Activated CD4-positive, alpha-beta T cell treated with anti-CD3 and anti-CD28 coated beads, Interleukin-2, amount 10 ng/mL, durations not matched to agents 24 days and 14 days (primary cell): ENCODE data around the gene LCOR. TPM values are rescaled to one million over a fixed set of nuclear protein-coding genes. Genes with fewer than 3 reads are reported as not detected.
A peak's percentile ranks its signal among the peaks of the same experiment; 100 is the strongest.

Experiments used
- DNase-seq: peaks from one replicate; pipeline ENCODE4 v3.0.0; 2022
- H3K27ac Mint-ChIP-seq: one replicate; pipeline ENCODE4 v1.8.0; 2022; ENCODE audit warnings: mild to moderate bottlenecking, mixed read lengths
- H3K27me3 Mint-ChIP-seq: one replicate; pipeline ENCODE4 v1.8.0; 2022; ENCODE audit warnings: mixed read lengths
- H3K36me3 Mint-ChIP-seq: one replicate; pipeline ENCODE4 v1.8.0; 2022; ENCODE audit warnings: low read depth, mild to moderate bottlenecking, mixed read lengths
- H3K4me1 Mint-ChIP-seq: one replicate; pipeline ENCODE4 v1.8.0; 2021; ENCODE audit warnings: mixed read lengths
- H3K4me3 Mint-ChIP-seq: one replicate; pipeline ENCODE4 v1.8.0; 2022; ENCODE audit warnings: mild to moderate bottlenecking, moderate library complexity, mixed read lengths
- H3K9me3 Mint-ChIP-seq: one replicate; pipeline ENCODE4 v1.8.0; 2021; ENCODE audit warnings: mixed read lengths
- intact Hi-C: fragments of 100-400 bp; cut with micrococcal nuclease; formaldehyde crosslinking; loops from one replicate; pipeline ENCODE4 v1.15.1; 2023
- total RNA-seq: library from RNA; stranded (reverse); gene quantifications from 2 replicates; pipeline ENCODE4 v1.2.3, GENCODE V29; 2022

Gene LCOR
- total RNA-seq, 1 donor from 2014 or later: 22.6 TPM

DNA sequence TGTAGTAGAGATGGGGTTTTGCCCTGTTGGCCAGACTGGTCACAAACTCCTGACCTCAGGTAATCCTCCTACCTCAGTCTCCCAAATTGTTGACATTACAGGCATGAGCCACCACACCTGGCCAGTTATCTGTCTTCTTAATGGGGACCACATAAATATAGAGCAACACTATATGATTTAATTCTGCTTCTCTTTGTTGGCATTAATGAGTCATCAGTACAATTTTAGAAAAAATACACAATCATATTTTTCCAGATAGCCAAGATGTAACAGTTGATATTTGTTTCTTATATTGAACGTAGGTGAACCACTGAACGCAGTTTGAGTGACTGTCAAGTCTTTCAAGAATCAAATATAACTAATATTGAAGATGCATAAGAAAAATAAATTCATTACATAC is 48.5 kb downstream of the LCOR start:
- Mint-ChIP-seq H3K36me3 (peaks cover 18% of the 10 kb centered on the region), H3K27me3 (no peaks in the 10 kb centered on the region), H3K4me3 (no peak overlapping the region), H3K9me3 (no peaks in the 10 kb centered on the region), H3K4me1 (no peaks in the 10 kb centered on the region), H3K27ac (no peak overlapping the region)
- intact Hi-C loops: no loop called here
- DNase-seq: no peak

GRCh38 chr10:96889415-96890171 is 57.5 kb downstream of the LCOR start:
- H3K4me1 Mint-ChIP-seq: peaks cover 19% of the 10 kb centered on the region
- H3K27me3 Mint-ChIP-seq: no peaks in the 10 kb centered on the region
- H3K9me3 Mint-ChIP-seq: peaks cover 20% of the 10 kb centered on the region
- intact Hi-C loops: no loop called here
- no peak overlapping the region for H3K4me3 Mint-ChIP-seq
- H3K27ac Mint-ChIP-seq: no peak overlapping the region
- H3K36me3 Mint-ChIP-seq: peaks cover 47% of the 10 kb centered on the region
- DNase-seq: no peak

- peaks cover 47% of the 10 kb centered on the region for H3K36me3 Mint-ChIP-seq
- no peak overlapping the region for H3K27ac Mint-ChIP-seq
- H3K4me1 Mint-ChIP-seq: peaks cover 19% of the 10 kb centered on the region
- DNase-seq: no peak
- no peak overlapping the region for H3K4me3 Mint-ChIP-seq
- no peaks in the 10 kb centered on the region for H3K27me3 Mint-ChIP-seq
- intact Hi-C loops: no loop called here
- peaks cover 20% of the 10 kb centered on the region for H3K9me3 Mint-ChIP-seq
Observed at GRCh38 chr10:96890172-96890513, 58.0 kb downstream of the LCOR start.

GRCh38 chr10:96890580-96890979 is 58.5 kb downstream of the LCOR start:
- no peak for DNase-seq
- no peak overlapping the region for H3K27ac Mint-ChIP-seq
- H3K4me1 Mint-ChIP-seq: peaks cover 21% of the 10 kb centered on the region
- peaks cover 20% of the 10 kb centered on the region for H3K9me3 Mint-ChIP-seq
- H3K27me3 Mint-ChIP-seq: no peaks in the 10 kb centered on the region
- intact Hi-C loops: no loop called here
- H3K4me3 Mint-ChIP-seq: no peak overlapping the region
- peaks cover 49% of the 10 kb centered on the region for H3K36me3 Mint-ChIP-seq

DNA sequence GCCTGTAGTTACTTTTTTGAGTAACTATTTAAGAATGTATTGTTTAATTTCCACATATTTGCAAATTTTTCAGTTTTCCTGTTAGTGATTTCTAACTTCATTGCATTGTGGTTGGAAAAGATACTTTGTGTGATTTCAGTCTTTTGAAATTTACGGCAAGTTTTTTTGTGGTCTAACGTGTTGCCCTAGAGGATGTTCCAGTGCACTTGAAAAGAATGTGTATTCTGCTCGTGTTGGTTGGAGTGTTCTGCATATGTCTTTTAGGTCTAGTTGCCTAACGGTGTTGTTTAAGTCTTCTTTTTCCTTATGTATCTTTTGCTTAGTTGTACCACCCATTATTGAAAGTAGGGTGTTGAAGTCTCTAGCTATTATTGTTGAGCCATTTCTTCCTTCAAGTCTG is 59.7 kb downstream of the LCOR start:
- Mint-ChIP-seq H3K4me3 (peak overlapping the region; percentile 15), H3K27ac (peak overlapping the region; percentile 64), H3K36me3 (peaks cover 44% of the 10 kb centered on the region), H3K27me3 (no peaks in the 10 kb centered on the region), H3K4me1 (peaks cover 25% of the 10 kb centered on the region), H3K9me3 (peaks cover 20% of the 10 kb centered on the region)
- intact Hi-C loops: no loop called here
- DNase-seq: no peak

DNA sequence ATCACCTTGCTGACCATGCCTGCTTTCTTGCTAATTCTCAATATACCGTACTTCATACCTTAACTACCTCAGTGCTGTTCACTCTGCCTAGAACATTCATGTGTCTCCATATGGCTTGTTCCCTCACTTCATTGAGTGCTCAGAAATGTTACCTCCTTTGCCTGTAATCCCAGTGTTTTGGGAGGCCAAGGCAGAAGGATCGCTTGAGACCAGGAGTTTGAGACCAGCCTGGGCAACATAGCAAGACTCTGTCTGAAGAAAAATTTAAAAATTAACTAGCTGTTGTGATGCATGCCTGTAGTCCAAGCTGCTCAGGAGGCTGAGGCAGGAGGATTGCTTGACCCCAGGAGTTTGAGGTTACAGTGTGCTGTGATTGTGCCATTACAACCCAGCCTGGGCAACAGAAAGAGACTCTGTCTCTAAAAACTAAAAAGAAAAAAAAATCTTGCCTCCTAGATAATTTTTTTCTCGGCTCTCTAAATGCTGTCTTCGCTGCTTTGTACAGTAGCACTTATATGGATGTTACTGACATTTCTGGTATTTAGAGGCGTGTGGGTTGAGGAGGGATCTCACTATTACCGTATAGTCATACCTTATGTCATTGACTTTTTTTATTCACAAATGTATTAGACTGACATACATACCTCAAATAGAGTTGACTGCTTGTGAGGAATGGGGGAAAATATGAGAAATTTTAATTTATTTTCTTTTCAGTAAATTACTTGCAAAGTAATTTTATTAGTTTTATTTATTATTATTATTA is 63.7 kb downstream of the LCOR start:
- Mint-ChIP-seq H3K27ac (no peak overlapping the region), H3K36me3 (peaks cover 25% of the 10 kb centered on the region), H3K27me3 (no peaks in the 10 kb centered on the region)

DNA sequence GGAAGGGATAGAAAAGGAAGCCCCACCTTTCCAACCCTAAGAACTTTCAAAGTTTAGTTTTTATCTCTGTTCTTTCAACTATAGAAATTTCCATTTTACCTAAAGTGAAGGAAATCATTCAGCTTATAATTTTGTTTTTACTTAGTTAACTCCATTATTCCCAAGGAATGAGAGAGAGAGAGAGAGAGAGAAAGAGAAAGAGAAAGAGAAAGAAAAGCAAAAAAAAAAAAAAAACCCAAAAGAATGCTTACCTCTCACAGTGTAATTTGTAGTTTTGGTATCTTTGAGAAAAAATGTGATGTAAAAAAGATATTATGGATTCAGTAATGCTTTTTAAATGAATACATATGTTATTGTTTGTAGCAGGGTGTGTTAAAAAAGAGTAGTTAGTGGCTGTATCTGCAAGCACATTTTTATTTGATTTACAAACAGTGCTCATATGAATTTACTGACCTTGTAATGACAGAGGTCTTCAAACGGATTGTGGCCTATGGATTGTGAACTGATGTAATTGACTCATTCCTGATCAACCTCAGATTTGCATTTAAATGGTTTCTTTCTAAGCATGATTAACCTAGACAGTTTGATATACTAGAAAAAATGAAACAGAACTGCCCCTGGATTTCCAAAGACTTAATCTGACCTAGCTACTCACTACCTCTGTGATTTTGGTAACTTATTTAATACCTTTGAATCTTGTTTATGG is 64.9 kb downstream of the LCOR start:
- Mint-ChIP-seq H3K27ac (peak overlapping the region; percentile 36), H3K4me1 (peaks cover 21% of the 10 kb centered on the region), H3K9me3 (peaks cover 2% of the 10 kb centered on the region), H3K36me3 (peaks cover 21% of the 10 kb centered on the region), H3K27me3 (no peaks in the 10 kb centered on the region), H3K4me3 (peak overlapping the region; percentile 25)
- intact Hi-C loops: loop anchor here (5.0 kb wide), 2 partner anchors 35 to 80 kb away; no protein-coding TSS in a partner anchor
- DNase-seq: no peak

More for the DNA sequence above, 63.7 kb downstream of the LCOR start:
- H3K9me3 Mint-ChIP-seq: peaks cover 7% of the 10 kb centered on the region
- DNase-seq: no peak
- no peak overlapping the region for H3K4me3 Mint-ChIP-seq
- intact Hi-C loops: loop anchor here (5.0 kb wide), 2 partner anchors 34 to 81 kb away; no protein-coding TSS in a partner anchor
- peaks cover 24% of the 10 kb centered on the region for H3K4me1 Mint-ChIP-seq

DNA sequence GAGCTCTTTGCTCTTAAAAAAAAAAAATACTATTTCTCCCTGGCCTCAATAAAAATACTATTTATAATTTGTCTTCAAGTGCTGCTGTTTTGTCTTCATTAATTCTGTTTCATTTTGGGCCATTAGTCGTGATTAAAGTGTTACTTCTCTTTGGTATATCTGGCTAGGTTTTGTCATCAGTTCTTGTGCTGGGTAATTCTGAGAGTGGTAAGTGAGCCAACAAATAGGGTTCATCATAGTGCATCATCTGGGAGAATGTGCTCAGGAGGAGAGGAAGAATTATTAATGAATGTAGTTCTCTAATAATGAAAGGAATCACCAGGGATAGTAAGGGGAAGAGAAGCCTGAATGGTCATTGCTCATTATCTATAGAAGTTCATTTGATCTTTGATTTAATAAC is 70.0 kb downstream of the LCOR start:
- intact Hi-C loops: no loop called here
- H3K27ac Mint-ChIP-seq: no peak overlapping the region
- H3K9me3 Mint-ChIP-seq: no peaks in the 10 kb centered on the region
- no peaks in the 10 kb centered on the region for H3K27me3 Mint-ChIP-seq
- peaks cover 14% of the 10 kb centered on the region for H3K4me1 Mint-ChIP-seq
- no peak overlapping the region for H3K4me3 Mint-ChIP-seq
- DNase-seq: no peak
- H3K36me3 Mint-ChIP-seq: peaks cover 6% of the 10 kb centered on the region

DNA sequence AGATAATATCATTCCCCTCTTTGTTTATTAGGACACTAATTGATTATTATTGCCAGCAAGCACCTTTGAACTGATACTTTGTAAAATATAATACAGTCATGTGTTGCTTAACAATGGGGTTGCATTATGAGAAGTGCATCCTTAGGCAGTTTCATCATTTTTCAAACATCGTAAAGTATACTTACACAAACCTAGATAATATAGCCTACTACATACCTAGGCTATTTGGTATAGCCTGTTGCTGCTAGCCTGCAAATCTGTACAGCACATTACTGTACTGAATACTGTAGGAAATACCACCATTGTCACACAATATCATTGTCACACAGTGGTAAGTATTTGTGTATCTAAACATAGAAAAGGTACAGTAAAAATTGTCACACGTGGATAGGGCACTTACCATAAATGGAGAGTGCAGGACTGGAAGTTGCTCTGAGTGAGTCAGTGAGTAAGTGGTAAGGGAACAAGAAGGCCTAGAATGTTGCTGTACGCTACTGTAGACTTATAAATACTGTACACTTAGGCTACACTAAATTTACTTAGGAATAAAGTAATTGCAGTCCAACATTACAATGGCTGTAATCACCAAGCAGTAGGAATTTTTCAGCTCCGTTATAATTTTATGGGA is 70.7 kb downstream of the LCOR start:
- Mint-ChIP-seq H3K27ac (no peak overlapping the region), H3K27me3 (no peaks in the 10 kb centered on the region), H3K9me3 (no peaks in the 10 kb centered on the region), H3K36me3 (peaks cover 6% of the 10 kb centered on the region), H3K4me3 (no peak overlapping the region), H3K4me1 (peaks cover 9% of the 10 kb centered on the region)
- DNase-seq: no peak
- intact Hi-C loops: no loop called here

- intact Hi-C loops: no loop called here
- H3K27ac Mint-ChIP-seq: no peak overlapping the region
- H3K9me3 Mint-ChIP-seq: no peaks in the 10 kb centered on the region
Observed at GRCh38 chr10:96904648-96905047, 72.5 kb downstream of the LCOR start.

GRCh38 chr10:96906864-96907263 is 74.8 kb downstream of the LCOR start:
- no peak for DNase-seq
- intact Hi-C loops: no loop called here
- H3K27me3 Mint-ChIP-seq: no peaks in the 10 kb centered on the region
- H3K4me3 Mint-ChIP-seq: no peak overlapping the region
- no peaks in the 10 kb centered on the region for H3K9me3 Mint-ChIP-seq
- H3K27ac Mint-ChIP-seq: peak overlapping the region; percentile 29
- H3K4me1 Mint-ChIP-seq: peaks cover 12% of the 10 kb centered on the region
- peaks cover 9% of the 10 kb centered on the region for H3K36me3 Mint-ChIP-seq

More at GRCh38 chr10:96904648-96905047, 72.5 kb downstream of the LCOR start:
- Mint-ChIP-seq H3K27me3 (no peaks in the 10 kb centered on the region), H3K4me1 (peaks cover 12% of the 10 kb centered on the region), H3K36me3 (peaks cover 13% of the 10 kb centered on the region), H3K4me3 (no peak overlapping the region)
- DNase-seq: no peak

GRCh38 chr10:96910488-96911395 is 78.6 kb downstream of the LCOR start:
- H3K4me1 Mint-ChIP-seq: peaks cover 12% of the 10 kb centered on the region
- H3K27me3 Mint-ChIP-seq: no peaks in the 10 kb centered on the region
- H3K36me3 Mint-ChIP-seq: peaks cover 22% of the 10 kb centered on the region
- H3K4me3 Mint-ChIP-seq: no peak overlapping the region
- intact Hi-C loops: loop anchor here (1.0 kb wide), 1 partner anchor 115 kb away; no protein-coding TSS in a partner anchor
- H3K9me3 Mint-ChIP-seq: no peaks in the 10 kb centered on the region
- DNase-seq: peak; percentile 72
- no peak overlapping the region for H3K27ac Mint-ChIP-seq

GRCh38 chr10:96912405-96912804 is 80.3 kb downstream of the LCOR start:
- Mint-ChIP-seq H3K27ac (no peak overlapping the region), H3K9me3 (no peaks in the 10 kb centered on the region), H3K36me3 (peaks cover 22% of the 10 kb centered on the region), H3K4me1 (peaks cover 10% of the 10 kb centered on the region), H3K27me3 (no peaks in the 10 kb centered on the region), H3K4me3 (no peak overlapping the region)
- intact Hi-C loops: no loop called here
- DNase-seq: no peak
